ENCODE results near the gene HOOK1. TPM values are rescaled to one million over a fixed set of nuclear protein-coding genes. Genes with fewer than 3 reads are reported as not detected.

Gene HOOK1
- total RNA-seq, 2 donors from 2014 or later, result 0.27 to 0.63 TPM

DNA sequence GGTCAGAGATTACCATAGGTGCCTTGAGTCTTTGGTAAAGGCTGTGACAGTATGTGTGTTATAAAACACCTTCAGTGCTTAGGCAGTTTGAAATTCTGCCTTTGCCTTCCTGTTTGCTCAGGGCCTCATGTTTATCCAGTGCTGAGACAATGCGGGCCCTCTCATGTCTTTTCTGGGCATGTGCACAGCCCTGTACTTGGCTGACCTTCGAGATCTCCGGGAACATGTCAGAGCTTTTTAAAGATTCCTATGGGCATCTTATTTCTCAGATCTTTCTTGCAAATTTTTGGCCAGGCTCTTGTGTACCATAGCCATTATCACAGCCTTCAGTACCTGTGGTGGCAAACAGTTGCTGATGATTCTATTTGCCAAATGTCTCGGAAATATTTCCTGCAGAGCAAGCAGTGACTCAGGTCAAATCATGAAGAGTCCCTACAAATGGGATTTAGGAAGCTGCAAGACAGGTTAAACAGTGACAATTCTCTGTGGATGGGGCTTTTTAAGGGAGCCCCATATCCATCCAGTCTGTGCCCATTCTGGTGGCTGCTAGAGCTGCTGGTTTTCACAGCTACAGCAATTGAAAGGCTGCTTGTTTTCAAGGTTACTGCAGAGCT is 42.1 kb downstream of the HOOK1 start:
- ATAC-seq (ENCODE audit: insufficient number of reproducible peaks, low FRiP score, low read depth), result no peak
- DNase-seq (ENCODE audit: low spot score), result no peak
- Histone ChIP-seq H3K4me3 (no peak overlapping the region), H3K36me3 (no peaks in the 10 kb centered on the region), H3K27me3 (replicated peaks; ENCODE audit: insufficient read depth) (no peaks in the 10 kb centered on the region), H3K9me3 (peaks cover 4% of the 10 kb centered on the region), H3K27ac (no peak overlapping the region), H3K4me1 (ENCODE audit: control insufficient read depth in 1 of 2, low read depth in 2 of 2) (no peaks in the 10 kb centered on the region)
- TF ChIP-seq, protein P1, sequence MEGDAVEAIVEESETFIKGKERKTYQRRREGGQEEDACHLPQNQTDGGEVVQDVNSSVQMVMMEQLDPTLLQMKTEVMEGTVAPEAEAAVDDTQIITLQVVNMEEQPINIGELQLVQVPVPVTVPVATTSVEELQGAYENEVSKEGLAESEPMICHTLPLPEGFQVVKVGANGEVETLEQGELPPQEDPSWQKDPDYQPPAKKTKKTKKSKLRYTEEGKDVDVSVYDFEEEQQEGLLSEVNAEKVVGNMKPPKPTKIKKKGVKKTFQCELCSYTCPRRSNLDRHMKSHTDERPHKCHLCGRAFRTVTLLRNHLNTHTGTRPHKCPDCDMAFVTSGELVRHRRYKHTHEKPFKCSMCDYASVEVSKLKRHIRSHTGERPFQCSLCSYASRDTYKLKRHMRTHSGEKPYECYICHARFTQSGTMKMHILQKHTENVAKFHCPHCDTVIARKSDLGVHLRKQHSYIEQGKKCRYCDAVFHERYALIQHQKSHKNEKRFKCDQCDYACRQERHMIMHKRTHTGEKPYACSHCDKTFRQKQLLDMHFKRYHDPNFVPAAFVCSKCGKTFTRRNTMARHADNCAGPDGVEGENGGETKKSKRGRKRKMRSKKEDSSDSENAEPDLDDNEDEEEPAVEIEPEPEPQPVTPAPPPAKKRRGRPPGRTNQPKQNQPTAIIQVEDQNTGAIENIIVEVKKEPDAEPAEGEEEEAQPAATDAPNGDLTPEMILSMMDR (IDR thresholded peaks at IDR 0.05), result no peak

DNA sequence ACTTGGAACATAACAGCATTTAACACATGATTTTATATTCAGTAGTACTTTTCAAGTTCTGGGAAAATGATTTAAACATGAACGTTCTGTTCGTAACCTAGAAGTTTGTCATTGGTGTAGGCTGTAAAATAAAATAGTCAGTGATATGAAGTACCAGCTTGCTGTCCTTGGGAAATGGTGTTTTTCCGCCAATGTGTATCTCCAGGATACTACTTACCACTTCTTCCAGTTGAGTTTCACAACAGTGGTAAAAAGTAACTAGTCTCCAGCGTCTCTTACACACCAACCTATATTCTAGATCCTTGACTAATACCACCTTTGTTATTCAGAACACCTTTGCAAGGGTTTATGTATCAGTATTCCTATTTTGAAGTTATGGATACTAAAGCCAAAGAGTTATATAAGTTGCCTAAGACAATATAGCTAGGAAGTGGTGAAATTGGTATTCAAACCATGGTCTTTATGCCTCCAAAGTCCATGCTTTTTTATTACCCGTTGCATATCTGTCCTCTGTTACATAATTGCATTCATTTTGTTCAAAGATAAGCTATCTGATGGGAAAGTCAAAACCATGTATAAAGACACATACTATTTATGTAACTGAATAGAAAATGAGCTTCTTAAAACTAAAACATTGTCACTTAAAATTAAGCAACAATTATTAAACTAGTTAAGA is 43.1 kb downstream of the HOOK1 start:
- no peaks in the 10 kb centered on the region for H3K4me1 ChIP-seq (ENCODE audit: control insufficient read depth in 1 of 2, low read depth in 2 of 2)
- H3K27ac ChIP-seq, result no peak overlapping the region
- H3K27me3 ChIP-seq (replicated peaks; ENCODE audit: insufficient read depth), result no peaks in the 10 kb centered on the region
- H3K4me3 ChIP-seq, result no peak overlapping the region
- peaks cover 4% of the 10 kb centered on the region for H3K9me3 ChIP-seq
- H3K36me3 ChIP-seq, result no peaks in the 10 kb centered on the region
- no peak for DNase-seq (ENCODE audit: low spot score)
- ATAC-seq (ENCODE audit: insufficient number of reproducible peaks, low FRiP score, low read depth), result no peak
- TF ChIP-seq, protein P1 (IDR thresholded peaks at IDR 0.05), result no peak

DNA sequence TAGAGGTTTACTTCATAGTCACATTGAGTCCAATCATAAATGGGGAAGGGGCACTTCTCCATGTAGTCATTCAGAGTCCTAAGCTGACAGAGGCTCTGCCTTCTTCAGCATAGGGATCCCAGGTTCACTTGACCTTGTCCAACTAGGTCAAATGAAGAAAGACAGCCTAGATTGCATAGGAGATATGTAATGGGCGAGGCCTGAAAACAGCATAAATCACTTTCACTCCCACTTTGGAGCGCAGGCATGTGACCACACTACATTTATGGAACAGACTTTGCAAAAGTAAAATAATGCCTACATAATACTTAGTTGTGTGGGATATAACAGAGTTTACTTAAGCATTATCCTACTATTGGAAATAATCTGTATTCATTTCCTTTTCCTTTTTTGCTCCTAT is 51.7 kb downstream of the HOOK1 start:
- H3K9me3 ChIP-seq, result no peaks in the 10 kb centered on the region
- H3K36me3 ChIP-seq, result no peaks in the 10 kb centered on the region
- TF ChIP-seq, protein P1 (IDR thresholded peaks at IDR 0.05), result no peak
- H3K27me3 ChIP-seq (replicated peaks; ENCODE audit: insufficient read depth), result no peaks in the 10 kb centered on the region
- no peaks in the 10 kb centered on the region for H3K4me1 ChIP-seq (ENCODE audit: control insufficient read depth in 1 of 2, low read depth in 2 of 2)
- no peak overlapping the region for H3K4me3 ChIP-seq
- DNase-seq (ENCODE audit: low spot score), result no peak
- ATAC-seq (ENCODE audit: insufficient number of reproducible peaks, low FRiP score, low read depth), result no peak
- H3K27ac ChIP-seq, result no peak overlapping the region

DNA sequence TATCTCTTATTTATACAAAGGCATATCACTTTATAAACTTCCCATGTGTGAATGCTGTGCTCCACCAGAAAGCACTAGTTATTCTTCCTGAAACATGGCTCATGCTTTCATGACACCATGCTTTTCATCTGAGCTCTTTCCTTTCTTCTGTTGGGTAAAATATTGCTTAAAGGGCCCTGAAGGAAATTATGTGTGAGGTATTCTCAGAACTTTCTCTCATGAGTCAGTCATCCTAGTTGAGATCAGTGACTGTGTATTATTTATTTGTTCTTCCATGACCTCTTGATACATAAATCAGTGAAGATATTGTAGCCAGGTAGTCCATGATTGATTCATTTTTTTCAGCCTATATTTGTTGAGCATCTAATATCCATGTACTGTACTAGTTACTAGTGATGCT is 57.0 kb downstream of the HOOK1 start:
- ATAC-seq (ENCODE audit: insufficient number of reproducible peaks, low FRiP score, low read depth), result no peak
- no peak overlapping the region for H3K27ac ChIP-seq
- no peak overlapping the region for H3K4me3 ChIP-seq
- no peaks in the 10 kb centered on the region for H3K4me1 ChIP-seq (ENCODE audit: control insufficient read depth in 1 of 2, low read depth in 2 of 2)
- H3K27me3 ChIP-seq (replicated peaks; ENCODE audit: insufficient read depth), result no peaks in the 10 kb centered on the region
- TF ChIP-seq, protein P1 (IDR thresholded peaks at IDR 0.05), result no peak
- H3K36me3 ChIP-seq, result no peaks in the 10 kb centered on the region
- H3K9me3 ChIP-seq, result peaks cover 3% of the 10 kb centered on the region
- no peak for DNase-seq (ENCODE audit: low spot score)

DNA sequence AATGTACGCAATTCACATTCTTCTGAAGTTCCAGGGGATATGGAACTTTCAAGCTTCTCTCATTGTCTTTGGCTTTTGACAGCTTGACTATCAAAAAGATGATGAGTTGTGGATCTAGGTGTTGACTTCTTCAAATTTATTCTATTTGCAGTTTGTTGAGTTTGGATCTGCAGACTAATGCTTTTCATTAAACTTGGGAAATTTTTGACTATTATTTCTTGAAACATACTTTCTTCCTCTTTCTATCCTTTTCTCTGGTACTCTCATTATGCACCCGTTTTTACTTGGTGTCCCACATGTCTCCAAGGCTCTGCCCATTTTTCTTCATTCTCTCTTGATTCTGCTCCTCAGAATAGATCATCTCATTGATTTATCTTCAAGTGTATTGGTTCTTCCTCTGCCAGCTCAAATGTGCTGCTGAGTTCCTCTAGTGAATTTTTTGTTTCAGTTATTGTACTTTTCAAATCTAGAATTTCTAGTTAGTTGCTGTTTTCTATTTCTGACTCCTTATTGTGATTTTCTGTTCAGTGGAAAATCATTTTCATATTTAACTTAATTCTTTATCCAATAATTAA is 62.4 kb downstream of the HOOK1 start:
- Histone ChIP-seq H3K27ac (no peak overlapping the region), H3K9me3 (peaks cover 9% of the 10 kb centered on the region), H3K4me1 (ENCODE audit: control insufficient read depth in 1 of 2, low read depth in 2 of 2) (no peaks in the 10 kb centered on the region), H3K27me3 (replicated peaks; ENCODE audit: insufficient read depth) (no peaks in the 10 kb centered on the region), H3K36me3 (no peaks in the 10 kb centered on the region), H3K4me3 (no peak overlapping the region)
- DNase-seq (ENCODE audit: low spot score), result no peak
- ATAC-seq (ENCODE audit: insufficient number of reproducible peaks, low FRiP score, low read depth), result no peak
- TF ChIP-seq, protein P1 (IDR thresholded peaks at IDR 0.05), result no peak
